ENCODE measurements around the gene BCL2L15. TPM values are rescaled to one million over a fixed set of nuclear protein-coding genes. Genes with fewer than 3 reads are reported as not detected.

The BCL2L15 gene
- total and polyA plus RNA-seq, 10 of the 15 experiments (the other 5 are each of a cell fraction or from before 2014, with no cell fraction given), result 0.42 to 1.2 (median 0.59) TPM

GRCh38 chr1:113895098-113895497 is 7.7 kb upstream of the BCL2L15 start:
- FAIRE-seq (no peak), ATAC-seq (no peak), DNase-seq (ENCODE audit: low read depth, low spot score) (no peak)
- Histone ChIP-seq H3K79me2 (ENCODE audit: control insufficient read depth, insufficient read depth, low read length) (no peaks in the 10 kb centered on the region; the same call in 1 of the 2 replicates), H3K4me3 (no peak overlapping the region), H3K27me3 (replicated peaks in 1 of 2; ENCODE audit: control insufficient read depth in 2 of 2, insufficient read depth in 2 of 2, low read length in 1 of 2) (no peaks in the 10 kb centered on the region), H3K36me3 (ENCODE audit: control insufficient read depth in 2 of 2, insufficient read depth in 2 of 2, low read length in 1 of 2) (peaks cover 6 to 12% of the 10 kb centered on the region in 2 experiments; a peak in 3 of 4 replicates), H2AFZ (ENCODE audit: control insufficient read depth, low read depth, low read length) (no peak overlapping the region), H3K9ac (ENCODE audit: control insufficient read depth, insufficient read depth, low read length) (no peak overlapping the region), H3K4me2 (ENCODE audit: control insufficient read depth, insufficient read depth) (no peak overlapping the region), H4K20me1 (ENCODE audit: control insufficient read depth, insufficient read depth) (no peaks in the 10 kb centered on the region), H3K9me3 (replicated peaks; ENCODE audit: control insufficient read depth, insufficient read depth, low read length) (no peaks in the 10 kb centered on the region), H3K4me1 (ENCODE audit: control insufficient read depth, insufficient read depth, low read length) (no peaks in the 10 kb centered on the region), H3K27ac (ENCODE audit: control insufficient read depth, insufficient read depth) (no peak overlapping the region)
- in situ Hi-C loops (cut with MboI), result no loop called here
- ChIA-PET SMC1A (ENCODE audit: uncharacterized antibody, unreplicated experiment) (interaction anchor here (1.1 to 1.4 kb wide), 2 partner anchors 9 to 60 kb away, joined by 4 to 6 read pairs; partner anchors contain the start of gene AP4B1), CTCF (no interaction called here), RAD21 (ENCODE audit: unreplicated experiment) (interaction anchor here (1.2 kb wide), 1 partner anchor 14 kb away, joined by 3 read pairs; no protein-coding TSS in a partner anchor), POLR2A (interaction anchor here (1.1 kb wide), 1 partner anchor 9 kb away, joined by 3 read pairs; the partner anchor contains the start of gene AP4B1)
- 98% methylated on average over 6 of the region's 6 CpGs for WGBS (ENCODE audit: insufficient coverage, insufficient replicate concordance, low lambda C conversion rate, missing lambda C conversion rate)
- no TSS peak for BruUV-seq (replicated peaks)
- intact Hi-C loops (cut with micrococcal nuclease; ENCODE audit: unreplicated experiment), result no loop called here
- TF ChIP-seq USF2 (IDR thresholded peaks at IDR 0.05; ENCODE audit: borderline replicate concordance, low read depth, low read length) (no peak), RCOR1 (conservative IDR thresholded peaks at IDR 0.05; ENCODE audit: low read depth, low read length) (no peak), PKNOX1 (IDR thresholded peaks at IDR 0.05) (no peak), SUPT20H (IDR thresholded peaks at IDR 0.05; ENCODE audit: borderline replicate concordance, control insufficient read depth, low read depth, low read length) (no peak), ELK1 (IDR thresholded peaks at IDR 0.05; ENCODE audit: low read depth, low read length) (no peak), JUND (IDR thresholded peaks at IDR 0.05; ENCODE audit: low read depth, low read length) (no peak), KDM1A (IDR thresholded peaks at IDR 0.05; ENCODE audit: borderline replicate concordance) (no peak)

Measured in GM12878 (cell line).